CD8-positive, alpha-beta memory T cell (primary cell): ENCODE measurements around the gene RNFT2. TPM values are rescaled to one million over a fixed set of nuclear protein-coding genes. Genes with fewer than 3 reads are reported as not detected.
"Not testable (repeated sequence)": the region's sequence is repeated elsewhere in the genome, so short reads cannot be mapped to it uniquely, and the experiment has no call there.

Experiments
- CTCF ChIA-PET: fragments of 350-600 bp; sonication (Branson Sonifier 250); formaldehyde crosslinking; loops from one replicate; lab custom pipeline; 2021; ENCODE audit warnings: antibody characterized with exemption; lab: Charles Lee
- POLR2A ChIA-PET: fragments of 350-600 bp; sonication (Branson Sonifier 250); formaldehyde crosslinking; loops from one replicate; lab custom pipeline; 2021; ENCODE audit warnings: antibody characterized with exemption; lab: Charles Lee
- DNase-seq, 5 donors: peaks; one replicate each; pipeline versions ENCODE4 v3.0.0 to v3.0.0-alpha.2; 2020 to 2022; ENCODE audit warnings: mixed read lengths in 1 of 5
- H3K27ac ChIP-seq: one replicate; pipeline ENCODE4 v1.7.0; 2013; ENCODE audit warnings: low read depth, mild to moderate bottlenecking, low read length, moderate library complexity
- H3K27me3 ChIP-seq: 2 replicates; pipeline ENCODE4 v1.7.0; 2013; ENCODE audit warnings: low read length, mild to moderate bottlenecking; ENCODE audit not compliant: insufficient read depth, poor library complexity, severe bottlenecking
- H3K36me3 ChIP-seq: 2 replicates; pipeline ENCODE4 v1.7.0; 2013; ENCODE audit warnings: mild to moderate bottlenecking, low read length, moderate library complexity; ENCODE audit not compliant: insufficient read depth
- H3K4me1 ChIP-seq: 2 replicates; pipeline ENCODE4 v1.7.0; 2013; ENCODE audit warnings: mild to moderate bottlenecking, low read length, moderate library complexity; ENCODE audit not compliant: insufficient read depth
- H3K4me3 ChIP-seq: 2 replicates; pipeline ENCODE4 v1.7.0; 2013; ENCODE audit warnings: mild to moderate bottlenecking, low read length
- H3K9me3 ChIP-seq: 2 replicates; pipeline ENCODE4 v1.7.0; 2013; ENCODE audit warnings: mild to moderate bottlenecking, low read length
- H3K27ac Mint-ChIP-seq, 8 donors: one replicate each; pipeline ENCODE4 v1.8.0; 2020 to 2021; ENCODE audit warnings: mixed read lengths in 8 of 8, mild to moderate bottlenecking in 6 of 8, inconsistent platforms in 3 of 8, moderate library complexity in 3 of 8
- H3K27me3 Mint-ChIP-seq, 2 donors: one replicate each; pipeline ENCODE4 v1.8.0; 2020 to 2021; ENCODE audit warnings: mixed read lengths in 2 of 2, mild to moderate bottlenecking in 1 of 2, moderate library complexity in 1 of 2
- H3K36me3 Mint-ChIP-seq, 3 donors: one replicate each; pipeline ENCODE4 v1.8.0; 2020 to 2021; ENCODE audit warnings: mixed read lengths in 3 of 3, inconsistent platforms in 1 of 3, mild to moderate bottlenecking in 1 of 3
- H3K4me1 Mint-ChIP-seq, 3 donors: one replicate each; pipeline ENCODE4 v1.8.0; 2020 to 2021; ENCODE audit warnings: mixed read lengths in 3 of 3, inconsistent platforms in 1 of 3, mild to moderate bottlenecking in 1 of 3
- H3K4me3 Mint-ChIP-seq, 7 donors: one replicate each; pipeline ENCODE4 v1.8.0; 2020 to 2021; ENCODE audit warnings: mixed read lengths in 7 of 7, mild to moderate bottlenecking in 6 of 7, moderate library complexity in 4 of 7, inconsistent platforms in 2 of 7
- H3K9me3 Mint-ChIP-seq, 5 donors: one replicate each; pipeline ENCODE4 v1.8.0; 2020 to 2022; ENCODE audit warnings: mixed read lengths in 5 of 5, mild to moderate bottlenecking in 3 of 5, moderate library complexity in 2 of 5, inconsistent platforms in 1 of 5
- polyA plus RNA-seq: library from polyadenylated mRNA; unstranded; fragments of 300-500 nt; fragmentation: Illumina TruSeq; gene quantifications from one replicate; pipeline ENCODE4 v1.2.3, GENCODE V29; 2021
- total RNA-seq, 2 experiments: library from RNA; stranded (reverse); gene quantifications; one replicate each; pipeline ENCODE4 v1.2.3, GENCODE V29; 2021

The RNFT2 gene
- total and polyA plus RNA-seq, 3 experiments from 2014 or later, result 1.8 to 15.8 (median 14.6) TPM

GRCh38 chr12:116742787-116743186 is 4.7 kb downstream of the RNFT2 start:
- H3K9me3 ChIP-seq, POLR2A ChIA-PET, DNase-seq, H3K36me3 ChIP-seq, H3K9me3 Mint-ChIP-seq, H3K36me3 Mint-ChIP-seq, CTCF ChIA-PET, H3K4me1 ChIP-seq, H3K27me3 Mint-ChIP-seq, H3K27ac ChIP-seq, H3K27ac Mint-ChIP-seq, H3K4me3 ChIP-seq, H3K27me3 ChIP-seq, H3K4me3 Mint-ChIP-seq: not testable (repeated sequence)
- H3K4me1 Mint-ChIP-seq, result peaks cover 6 to 16% (median 12%) of the 10 kb centered on the region in 3 donors

- H3K27me3 Mint-ChIP-seq, result no peaks in the 10 kb centered on the region
- DNase-seq, result no peak
- no peaks in the 10 kb centered on the region for H3K9me3 Mint-ChIP-seq
- Histone ChIP-seq H3K9me3 (no peaks in the 10 kb centered on the region), H3K36me3 (no peaks in the 10 kb centered on the region), H3K4me3 (no peak overlapping the region), H3K27ac (no peak overlapping the region), H3K4me1 (no peaks in the 10 kb centered on the region), H3K27me3 (no peaks in the 10 kb centered on the region)
- no peaks in the 10 kb centered on the region for H3K4me1 Mint-ChIP-seq
- CTCF ChIA-PET, result no interaction called here
- H3K27ac Mint-ChIP-seq, result no peak overlapping the region
- H3K36me3 Mint-ChIP-seq, result no peaks in the 10 kb centered on the region
- POLR2A ChIA-PET, result interaction anchor here (0.6 to 0.7 kb wide), 2 partner anchors 13 to 169 kb away, joined by 3 read pairs; no protein-coding TSS in a partner anchor
- no peak overlapping the region for H3K4me3 Mint-ChIP-seq
These were observed 6.7 kb downstream of the RNFT2 start for GRCh38 chr12:116744766-116745165.

- Histone ChIP-seq H3K36me3 (no peaks in the 10 kb centered on the region), H3K27me3 (no peaks in the 10 kb centered on the region), H3K4me1 (no peaks in the 10 kb centered on the region), H3K27ac (no peak overlapping the region), H3K9me3 (no peaks in the 10 kb centered on the region), H3K4me3 (no peak overlapping the region)
- Mint-ChIP-seq H3K4me3 (no peak overlapping the region), H3K4me1 (no peaks in the 10 kb centered on the region), H3K36me3 (no peaks in the 10 kb centered on the region), H3K9me3 (no peaks in the 10 kb centered on the region), H3K27ac (no peak overlapping the region), H3K27me3 (no peaks in the 10 kb centered on the region)
- POLR2A ChIA-PET, result interaction anchor here (0.6 to 0.7 kb wide), 2 partner anchors 12 to 169 kb away, joined by 3 read pairs; no protein-coding TSS in a partner anchor
- DNase-seq, result no peak
- CTCF ChIA-PET, result no interaction called here
These were observed 7.4 kb downstream of the RNFT2 start for GRCh38 chr12:116745554-116745953.

GRCh38 chr12:116749884-116750283 is 11.8 kb downstream of the RNFT2 start:
- Histone ChIP-seq H3K27ac (no peak overlapping the region), H3K9me3 (no peaks in the 10 kb centered on the region), H3K4me3 (no peak overlapping the region), H3K4me1 (no peaks in the 10 kb centered on the region), H3K36me3 (no peaks in the 10 kb centered on the region), H3K27me3 (no peaks in the 10 kb centered on the region)
- H3K27me3 Mint-ChIP-seq, result no peaks in the 10 kb centered on the region
- ChIA-PET POLR2A (no interaction called here), CTCF (no interaction called here)
- no peak overlapping the region for H3K4me3 Mint-ChIP-seq
- H3K4me1 Mint-ChIP-seq, result no peaks in the 10 kb centered on the region
- peaks cover 2 to 8% (median 5%) of the 10 kb centered on the region in 3 donors for H3K36me3 Mint-ChIP-seq
- no peak overlapping the region for H3K27ac Mint-ChIP-seq
- no peak for DNase-seq
- H3K9me3 Mint-ChIP-seq, result no peaks in the 10 kb centered on the region

GRCh38 chr12:116750298-116750697 is 12.2 kb downstream of the RNFT2 start:
- no peak overlapping the region for H3K4me3 ChIP-seq
- Mint-ChIP-seq H3K4me3 (no peak overlapping the region), H3K36me3 (peaks cover 2 to 9% (median 5%) of the 10 kb centered on the region in 3 donors), H3K4me1 (no peaks in the 10 kb centered on the region), H3K9me3 (no peaks in the 10 kb centered on the region), H3K27ac (no peak overlapping the region), H3K27me3 (no peaks in the 10 kb centered on the region)
- H3K27me3 ChIP-seq, result no peaks in the 10 kb centered on the region
- ChIA-PET POLR2A (no interaction called here), CTCF (no interaction called here)
- no peaks in the 10 kb centered on the region for H3K9me3 ChIP-seq
- H3K4me1 ChIP-seq, result no peaks in the 10 kb centered on the region
- H3K27ac ChIP-seq, result no peak overlapping the region
- H3K36me3 ChIP-seq, result no peaks in the 10 kb centered on the region
- DNase-seq, result no peak

- H3K27ac Mint-ChIP-seq, result peak overlapping the region in 1 of 8 donors; percentile 1
- DNase-seq, CTCF ChIA-PET, H3K4me3 Mint-ChIP-seq, H3K4me3 ChIP-seq, H3K27me3 ChIP-seq, H3K27ac ChIP-seq, H3K36me3 Mint-ChIP-seq, H3K4me1 ChIP-seq, H3K36me3 ChIP-seq, POLR2A ChIA-PET, H3K4me1 Mint-ChIP-seq, H3K9me3 ChIP-seq, H3K27me3 Mint-ChIP-seq, H3K9me3 Mint-ChIP-seq: not testable (repeated sequence)
These were observed 16.0 kb downstream of the RNFT2 start for GRCh38 chr12:116754097-116754496.

- H3K4me3 Mint-ChIP-seq, H3K36me3 ChIP-seq, H3K4me1 ChIP-seq, DNase-seq, H3K27me3 ChIP-seq, H3K27ac Mint-ChIP-seq, H3K36me3 Mint-ChIP-seq, H3K4me1 Mint-ChIP-seq, H3K9me3 ChIP-seq, CTCF ChIA-PET, H3K27ac ChIP-seq, H3K9me3 Mint-ChIP-seq, POLR2A ChIA-PET, H3K27me3 Mint-ChIP-seq, H3K4me3 ChIP-seq: not testable (repeated sequence)
These were observed 16.7 kb downstream of the RNFT2 start for GRCh38 chr12:116754783-116755182.

- POLR2A ChIA-PET, result no interaction called here
- peak overlapping the region in 1 of 8 donors; percentile 9 for H3K27ac Mint-ChIP-seq
- Histone ChIP-seq H3K9me3 (no peaks in the 10 kb centered on the region), H3K27ac (peak overlapping the region; percentile 61), H3K4me1 (no peaks in the 10 kb centered on the region), H3K36me3 (no peaks in the 10 kb centered on the region), H3K27me3 (no peaks in the 10 kb centered on the region), H3K4me3 (peak overlapping the region; percentile 1)
- peaks cover 0 to 4% (median 0%) of the 10 kb centered on the region in 3 donors for H3K36me3 Mint-ChIP-seq
- no peaks in the 10 kb centered on the region for H3K9me3 Mint-ChIP-seq
- CTCF ChIA-PET, result interaction anchor here (1.0 to 1.3 kb wide), 2 partner anchors 51 to 196 kb away, joined by 3 read pairs; no protein-coding TSS in a partner anchor
- H3K4me1 Mint-ChIP-seq, result no peaks in the 10 kb centered on the region
- peak overlapping the region in 5 of 7 donors; percentile 37 to 87 (median 65) for H3K4me3 Mint-ChIP-seq
- no peaks in the 10 kb centered on the region for H3K27me3 Mint-ChIP-seq
- peak in 1 of 5 donors; percentile 39 for DNase-seq
These were observed 21.9 kb downstream of the RNFT2 start for GRCh38 chr12:116759783-116760621.
